H1 (cell line): ENCODE data around the gene TMIGD1.

ENCODE experiments used
- BCL11A ChIP-seq, 2 experiments: IDR thresholded peaks; one replicate each; pipeline ENCODE4 v1.6.1; 2011; ENCODE audit warnings: low read depth in 2 of 2, low read length in 2 of 2, mild to moderate bottlenecking in 2 of 2
- EZH2 ChIP-seq: fragments of 200-600 bp; sonication (generic); IDR thresholded peaks from 2 replicates; pipeline ENCODE4 v1.7.1; 2012; ENCODE audit warnings: low read depth, mild to moderate bottlenecking, moderate library complexity, low read length, inconsistent platforms; ENCODE audit not compliant: severe bottlenecking
- FOSL1 ChIP-seq: IDR thresholded peaks from 2 replicates; pipeline ENCODE4 v1.6.1; 2011; ENCODE audit warnings: mild to moderate bottlenecking, low read depth, low read length, moderate library complexity; ENCODE audit not compliant: insufficient read depth
- GABPA ChIP-seq: IDR thresholded peaks from 2 replicates; pipeline ENCODE4 v1.6.1; 2011; ENCODE audit warnings: mild to moderate bottlenecking, low read length, moderate library complexity, borderline replicate concordance; ENCODE audit not compliant: insufficient read depth
- JUND ChIP-seq: IDR thresholded peaks from 2 replicates; pipeline ENCODE4 v1.6.1; 2011; ENCODE audit warnings: mild to moderate bottlenecking, improper control_type of control experiment, low read length
- SP2 ChIP-seq: IDR thresholded peaks from 2 replicates; pipeline ENCODE4 v1.6.1; 2012; ENCODE audit warnings: mild to moderate bottlenecking, low read length, inconsistent platforms
- YY1 ChIP-seq: IDR thresholded peaks from 2 replicates; pipeline ENCODE4 v1.6.1; 2011; ENCODE audit warnings: low read depth, mild to moderate bottlenecking, low read length

DNA sequence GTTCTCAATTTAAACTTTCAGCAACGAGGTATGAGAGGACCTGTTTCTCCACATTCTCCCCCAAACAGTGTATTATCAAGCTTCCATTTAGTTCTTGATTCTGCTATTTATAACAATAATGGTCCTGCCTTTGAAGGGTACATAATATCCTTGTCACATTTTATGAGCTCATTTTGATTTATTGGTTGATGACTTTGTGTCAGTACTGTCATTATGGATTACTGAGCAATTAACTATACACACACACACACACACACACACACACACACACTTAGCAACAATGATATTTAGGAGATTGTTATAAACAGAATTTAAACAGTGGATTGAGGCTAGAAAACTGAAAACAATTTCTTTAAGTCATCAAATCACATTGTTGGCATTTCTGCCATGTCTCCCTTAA lies 7.0 kb downstream of the TMIGD1 start:
- TF ChIP-seq BCL11A (IDR thresholded peaks at IDR 0.05; ENCODE audit: low read depth in 2 of 2, low read length in 2 of 2) (no peak), SP2 (no peak), GABPA (no peak), JUND (no peak), FOSL1 (no peak), YY1 (no peak), EZH2 (no peak)
